Keratinocyte (primary cell): ENCODE data around the gene ADAT3.

Experiments used
- CTCF ChIP-seq, 3 experiments: IDR thresholded peaks in 1 of 3; conservative IDR thresholded peaks in 1 of 3; optimal IDR thresholded peaks in 1 of 3; 2 replicates in 2 of 3; 3 replicates in 1 of 3; pipeline versions ENCODE3 to v1.5.1; 2011; ENCODE audit warnings: low read length in 3 of 3, mild to moderate bottlenecking in 3 of 3, moderate library complexity in 2 of 3, control low read depth in 1 of 3, inconsistent platforms in 1 of 3; ENCODE audit not compliant: insufficient read depth in 2 of 3; ENCODE audit errors: extremely low read depth in 1 of 3
- EZH2 ChIP-seq: IDR thresholded peaks from one replicate; pipeline ENCODE4 v1.6.1; 2012; ENCODE audit warnings: inconsistent platforms, mild to moderate bottlenecking, low read length, moderate library complexity

DNA sequence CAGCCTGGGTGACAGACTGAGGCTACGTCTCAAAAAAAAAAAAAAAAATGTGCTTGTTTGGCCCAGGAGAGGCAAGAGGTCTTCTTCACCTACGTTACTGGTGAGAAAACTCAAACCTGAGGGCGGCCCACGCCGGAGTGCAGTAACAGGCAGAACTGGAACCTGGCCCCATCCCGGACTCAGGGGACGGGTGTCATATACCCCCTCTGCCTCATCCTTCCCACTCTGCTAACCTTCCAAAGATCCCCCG is 414 bp upstream of the ADAT3 start:
- TF ChIP-seq CTCF (optimal IDR thresholded peaks at IDR 0.05 in 1 of 3, IDR thresholded peaks at IDR 0.05 in 1 of 3, conservative IDR thresholded peaks at IDR 0.05 in 1 of 3; ENCODE audit: extremely low read depth in 1 of 3, insufficient read depth in 2 of 3, low read length in 3 of 3) (no peak), EZH2 (no peak)
